ENCODE data around the gene CCDC92. TPM values are rescaled to one million over a fixed set of nuclear protein-coding genes. Genes with fewer than 3 reads are reported as not detected.

CCDC92 gene
- total and polyA plus RNA-seq, 12 donors: 7.8 to 65.9 (median 23.7) TPM

GRCh38 chr12:123931686-123932321 is 40.8 kb downstream of the CCDC92 start:
- Histone ChIP-seq H3K4me3 (no peak overlapping the region), H3K36me3 (replicated peaks in 1 of 2) (peaks cover 0 to 4% of the 10 kb centered on the region in 2 donors), H3K27me3 (no peaks in the 10 kb centered on the region), H3K4me1 (replicated peaks in 1 of 2) (no peaks in the 10 kb centered on the region), H3K27ac (no peak overlapping the region), H3K9me3 (replicated peaks in 1 of 3) (no peaks in the 10 kb centered on the region)
- 74 to 87% (median 83%) methylated on average over 12 to 14 of the region's 14 CpGs for WGBS, 4 donors
- TF ChIP-seq CTCF (IDR thresholded peaks at IDR 0.05): no peak
- TF ChIP-seq POLR2A (IDR thresholded peaks at IDR 0.05): no peak
- intact Hi-C loops (cut with DNase I): no loop called here
- DNase-seq: no peak

- Histone ChIP-seq H3K9me3 (replicated peaks in 1 of 3) (no peaks in the 10 kb centered on the region), H3K4me1 (replicated peaks in 1 of 2) (no peaks in the 10 kb centered on the region), H3K4me3 (no peak overlapping the region), H3K27me3 (no peaks in the 10 kb centered on the region), H3K27ac (no peak overlapping the region), H3K36me3 (replicated peaks in 1 of 2) (no peaks in the 10 kb centered on the region)
- no peak for DNase-seq
- intact Hi-C loops (cut with DNase I): no loop called here
- TF ChIP-seq POLR2A (IDR thresholded peaks at IDR 0.05) (no peak), CTCF (IDR thresholded peaks at IDR 0.05) (no peak)
- WGBS, 4 donors: 82 to 94% (median 90%) methylated on average over 7 to 9 of the region's 9 CpGs
Observed at GRCh38 chr12:123929946-123930583, 42.6 kb downstream of the CCDC92 start.

- TF ChIP-seq POLR2A (IDR thresholded peaks at IDR 0.05): no peak
- no peak for TF ChIP-seq CTCF (IDR thresholded peaks at IDR 0.05)
- H3K36me3 ChIP-seq (replicated peaks in 1 of 2): no peaks in the 10 kb centered on the region
- no peak for DNase-seq
- H3K4me3 ChIP-seq: no peak overlapping the region
- H3K4me1 ChIP-seq (replicated peaks in 1 of 2): no peaks in the 10 kb centered on the region
- 75 to 92% (median 82%) methylated on average over 6 to 7 of the region's 7 CpGs for WGBS, 4 donors
- no peaks in the 10 kb centered on the region for H3K27me3 ChIP-seq
- intact Hi-C loops (cut with DNase I): no loop called here
- no peaks in the 10 kb centered on the region for H3K9me3 ChIP-seq (replicated peaks in 1 of 3)
- H3K27ac ChIP-seq: no peak overlapping the region
Observed at GRCh38 chr12:123928897-123929296, 43.7 kb downstream of the CCDC92 start.

GRCh38 chr12:123928274-123928865 is 44.3 kb downstream of the CCDC92 start:
- intact Hi-C loops (cut with DNase I): no loop called here

More at GRCh38 chr12:123928274-123928865, 44.3 kb downstream of the CCDC92 start:
- DNase-seq: no peak
- Histone ChIP-seq H3K4me1 (replicated peaks in 1 of 2) (no peaks in the 10 kb centered on the region), H3K9me3 (replicated peaks in 1 of 3) (no peaks in the 10 kb centered on the region), H3K4me3 (no peak overlapping the region), H3K27ac (no peak overlapping the region), H3K36me3 (replicated peaks in 1 of 2) (no peaks in the 10 kb centered on the region), H3K27me3 (no peaks in the 10 kb centered on the region)
- TF ChIP-seq CTCF (IDR thresholded peaks at IDR 0.05): no peak
- TF ChIP-seq POLR2A (IDR thresholded peaks at IDR 0.05): no peak
- 77 to 85% (median 82%) methylated on average over 10 to 15 of the region's 15 CpGs for WGBS, 4 donors
